ENCODE results near the gene LARGE1.

DNA sequence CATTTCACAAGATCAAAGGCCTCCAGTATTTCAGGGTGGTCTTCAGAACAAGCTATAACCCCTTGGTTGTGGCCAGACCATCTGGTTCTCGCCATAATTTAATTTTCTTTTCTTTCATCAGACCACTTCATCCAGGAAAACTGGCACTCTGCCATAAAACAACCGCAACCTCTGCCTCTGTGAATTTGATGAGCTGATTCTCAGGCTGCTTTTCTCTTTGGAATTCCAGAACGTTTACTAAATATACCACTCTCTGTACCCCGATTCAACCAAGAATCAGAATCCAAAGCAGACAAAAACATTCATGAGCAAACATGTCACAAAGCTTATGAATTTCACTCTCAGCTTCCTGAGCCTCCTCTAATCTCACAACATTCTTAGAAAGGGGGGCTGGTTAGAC is 530.3 kb downstream of the LARGE1 start:
- TF ChIP-seq, protein P1, sequence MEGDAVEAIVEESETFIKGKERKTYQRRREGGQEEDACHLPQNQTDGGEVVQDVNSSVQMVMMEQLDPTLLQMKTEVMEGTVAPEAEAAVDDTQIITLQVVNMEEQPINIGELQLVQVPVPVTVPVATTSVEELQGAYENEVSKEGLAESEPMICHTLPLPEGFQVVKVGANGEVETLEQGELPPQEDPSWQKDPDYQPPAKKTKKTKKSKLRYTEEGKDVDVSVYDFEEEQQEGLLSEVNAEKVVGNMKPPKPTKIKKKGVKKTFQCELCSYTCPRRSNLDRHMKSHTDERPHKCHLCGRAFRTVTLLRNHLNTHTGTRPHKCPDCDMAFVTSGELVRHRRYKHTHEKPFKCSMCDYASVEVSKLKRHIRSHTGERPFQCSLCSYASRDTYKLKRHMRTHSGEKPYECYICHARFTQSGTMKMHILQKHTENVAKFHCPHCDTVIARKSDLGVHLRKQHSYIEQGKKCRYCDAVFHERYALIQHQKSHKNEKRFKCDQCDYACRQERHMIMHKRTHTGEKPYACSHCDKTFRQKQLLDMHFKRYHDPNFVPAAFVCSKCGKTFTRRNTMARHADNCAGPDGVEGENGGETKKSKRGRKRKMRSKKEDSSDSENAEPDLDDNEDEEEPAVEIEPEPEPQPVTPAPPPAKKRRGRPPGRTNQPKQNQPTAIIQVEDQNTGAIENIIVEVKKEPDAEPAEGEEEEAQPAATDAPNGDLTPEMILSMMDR (conservative IDR thresholded peaks at IDR 0.05; ENCODE audit: low read depth, low read length) = no peak
- no peak for TF ChIP-seq EZH2 (IDR thresholded peaks at IDR 0.05; ENCODE audit: low read length, unreplicated experiment)
